Ovary (tissue), 3 donors: ENCODE measurements around the gene NAB1.

ENCODE experiments used
- POLR2A ChIP-seq: fragments of 450-650 bp; IDR thresholded peaks from one replicate; pipeline ENCODE4 v1.6.1; 2017; ENCODE audit warnings: antibody characterized with exemption, mild to moderate bottlenecking, moderate library complexity
- TF ChIP-seq, protein P1 (sequence below), 3 donors: fragments of 450-650 bp in 2 of 3; fragments of 200-600 bp in 1 of 3; IDR thresholded peaks; one replicate each; pipeline versions ENCODE4 v1.5.1 to v1.8.0; 2016 to 2022; ENCODE audit warnings: antibody characterized with exemption in 3 of 3, mild to moderate bottlenecking in 1 of 3
- donor health status: DM: no; HTN: no; CAD: no.

DNA sequence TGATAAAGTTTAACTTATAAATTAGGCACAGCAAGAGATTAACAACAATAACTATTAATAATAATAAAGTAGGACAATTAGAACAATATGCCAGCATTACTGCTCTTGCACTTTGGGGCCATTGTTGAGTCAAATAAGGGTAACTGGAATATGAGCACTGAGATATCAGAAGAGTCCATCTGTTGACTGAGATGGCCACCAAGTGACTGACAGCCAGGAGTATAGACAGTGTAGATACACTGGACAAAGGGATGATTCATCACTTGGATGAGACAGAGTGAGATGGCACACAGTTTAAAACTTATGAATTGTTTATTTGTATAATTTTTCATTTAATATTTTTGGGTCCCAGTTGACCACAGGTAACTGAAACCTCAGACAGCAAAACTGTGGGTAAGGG is 20.0 kb downstream of the NAB1 start:
- TF ChIP-seq POLR2A: no peak
- TF ChIP-seq, protein P1, sequence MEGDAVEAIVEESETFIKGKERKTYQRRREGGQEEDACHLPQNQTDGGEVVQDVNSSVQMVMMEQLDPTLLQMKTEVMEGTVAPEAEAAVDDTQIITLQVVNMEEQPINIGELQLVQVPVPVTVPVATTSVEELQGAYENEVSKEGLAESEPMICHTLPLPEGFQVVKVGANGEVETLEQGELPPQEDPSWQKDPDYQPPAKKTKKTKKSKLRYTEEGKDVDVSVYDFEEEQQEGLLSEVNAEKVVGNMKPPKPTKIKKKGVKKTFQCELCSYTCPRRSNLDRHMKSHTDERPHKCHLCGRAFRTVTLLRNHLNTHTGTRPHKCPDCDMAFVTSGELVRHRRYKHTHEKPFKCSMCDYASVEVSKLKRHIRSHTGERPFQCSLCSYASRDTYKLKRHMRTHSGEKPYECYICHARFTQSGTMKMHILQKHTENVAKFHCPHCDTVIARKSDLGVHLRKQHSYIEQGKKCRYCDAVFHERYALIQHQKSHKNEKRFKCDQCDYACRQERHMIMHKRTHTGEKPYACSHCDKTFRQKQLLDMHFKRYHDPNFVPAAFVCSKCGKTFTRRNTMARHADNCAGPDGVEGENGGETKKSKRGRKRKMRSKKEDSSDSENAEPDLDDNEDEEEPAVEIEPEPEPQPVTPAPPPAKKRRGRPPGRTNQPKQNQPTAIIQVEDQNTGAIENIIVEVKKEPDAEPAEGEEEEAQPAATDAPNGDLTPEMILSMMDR (IDR thresholded peaks at IDR 0.05): no peak
